C4-2B (cell line): ENCODE results near the gene TPCN1.

ENCODE experiments used
- H3K27ac ChIP-seq: fragments of 450-650 bp; 2 replicates; pipeline ENCODE4 v1.5.1; 2017
- ZFX ChIP-seq: fragments of 450-650 bp; IDR thresholded peaks from 2 replicates; pipeline ENCODE4 v1.6.1; 2017
- TF ChIP-seq, protein P1 (sequence below): fragments of 450-650 bp; conservative IDR thresholded peaks from 2 replicates; pipeline ENCODE4 v1.5.1; 2017; ENCODE audit warnings: mild to moderate bottlenecking

The TPCN1 gene

DNA sequence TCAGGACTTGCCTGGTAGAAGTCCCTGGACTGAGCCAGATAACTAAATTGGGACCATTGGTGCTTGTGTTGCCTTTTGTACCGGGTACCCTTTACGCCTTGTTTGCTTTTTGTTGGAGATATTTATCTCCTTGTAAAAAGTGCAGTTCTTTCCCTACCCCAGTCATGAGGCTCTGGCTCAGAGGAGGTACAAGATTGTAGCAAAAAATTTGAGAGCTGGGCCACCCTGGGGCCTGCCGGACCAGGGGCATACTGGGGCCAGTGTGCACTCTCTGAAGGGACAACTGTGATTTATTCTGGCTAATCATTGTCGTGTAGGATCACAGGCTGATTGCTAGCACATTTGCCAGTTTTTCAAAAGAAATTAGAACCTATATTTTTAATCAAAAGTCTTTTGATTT, 13.2 kb downstream of the TPCN1 start:
- no peak overlapping the region for H3K27ac ChIP-seq
- TF ChIP-seq, protein P1, sequence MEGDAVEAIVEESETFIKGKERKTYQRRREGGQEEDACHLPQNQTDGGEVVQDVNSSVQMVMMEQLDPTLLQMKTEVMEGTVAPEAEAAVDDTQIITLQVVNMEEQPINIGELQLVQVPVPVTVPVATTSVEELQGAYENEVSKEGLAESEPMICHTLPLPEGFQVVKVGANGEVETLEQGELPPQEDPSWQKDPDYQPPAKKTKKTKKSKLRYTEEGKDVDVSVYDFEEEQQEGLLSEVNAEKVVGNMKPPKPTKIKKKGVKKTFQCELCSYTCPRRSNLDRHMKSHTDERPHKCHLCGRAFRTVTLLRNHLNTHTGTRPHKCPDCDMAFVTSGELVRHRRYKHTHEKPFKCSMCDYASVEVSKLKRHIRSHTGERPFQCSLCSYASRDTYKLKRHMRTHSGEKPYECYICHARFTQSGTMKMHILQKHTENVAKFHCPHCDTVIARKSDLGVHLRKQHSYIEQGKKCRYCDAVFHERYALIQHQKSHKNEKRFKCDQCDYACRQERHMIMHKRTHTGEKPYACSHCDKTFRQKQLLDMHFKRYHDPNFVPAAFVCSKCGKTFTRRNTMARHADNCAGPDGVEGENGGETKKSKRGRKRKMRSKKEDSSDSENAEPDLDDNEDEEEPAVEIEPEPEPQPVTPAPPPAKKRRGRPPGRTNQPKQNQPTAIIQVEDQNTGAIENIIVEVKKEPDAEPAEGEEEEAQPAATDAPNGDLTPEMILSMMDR, result no peak
- TF ChIP-seq ZFX, result no peak

DNA sequence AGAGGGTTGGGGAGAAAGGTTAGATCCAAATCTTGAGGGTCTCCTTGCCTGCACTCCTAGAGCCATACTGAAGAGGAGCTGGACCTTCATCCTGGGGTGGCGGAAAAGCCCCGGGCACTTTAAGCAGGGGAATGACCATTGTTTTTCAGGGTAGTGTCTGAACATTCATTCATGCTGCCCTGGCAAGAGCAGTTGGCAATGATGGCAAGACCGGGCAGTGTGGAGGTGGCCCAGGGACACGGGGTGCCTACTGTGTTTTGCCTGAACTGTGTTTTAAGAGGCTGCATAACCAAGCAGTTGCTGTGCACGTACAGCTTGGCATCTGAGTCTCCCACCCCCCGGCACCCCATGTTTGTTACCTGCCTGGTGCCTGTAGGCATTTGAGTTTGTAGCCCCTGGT, 14.7 kb downstream of the TPCN1 start:
- no peak for TF ChIP-seq ZFX
- TF ChIP-seq, protein P1, result no peak
- H3K27ac ChIP-seq, result no peak overlapping the region

DNA sequence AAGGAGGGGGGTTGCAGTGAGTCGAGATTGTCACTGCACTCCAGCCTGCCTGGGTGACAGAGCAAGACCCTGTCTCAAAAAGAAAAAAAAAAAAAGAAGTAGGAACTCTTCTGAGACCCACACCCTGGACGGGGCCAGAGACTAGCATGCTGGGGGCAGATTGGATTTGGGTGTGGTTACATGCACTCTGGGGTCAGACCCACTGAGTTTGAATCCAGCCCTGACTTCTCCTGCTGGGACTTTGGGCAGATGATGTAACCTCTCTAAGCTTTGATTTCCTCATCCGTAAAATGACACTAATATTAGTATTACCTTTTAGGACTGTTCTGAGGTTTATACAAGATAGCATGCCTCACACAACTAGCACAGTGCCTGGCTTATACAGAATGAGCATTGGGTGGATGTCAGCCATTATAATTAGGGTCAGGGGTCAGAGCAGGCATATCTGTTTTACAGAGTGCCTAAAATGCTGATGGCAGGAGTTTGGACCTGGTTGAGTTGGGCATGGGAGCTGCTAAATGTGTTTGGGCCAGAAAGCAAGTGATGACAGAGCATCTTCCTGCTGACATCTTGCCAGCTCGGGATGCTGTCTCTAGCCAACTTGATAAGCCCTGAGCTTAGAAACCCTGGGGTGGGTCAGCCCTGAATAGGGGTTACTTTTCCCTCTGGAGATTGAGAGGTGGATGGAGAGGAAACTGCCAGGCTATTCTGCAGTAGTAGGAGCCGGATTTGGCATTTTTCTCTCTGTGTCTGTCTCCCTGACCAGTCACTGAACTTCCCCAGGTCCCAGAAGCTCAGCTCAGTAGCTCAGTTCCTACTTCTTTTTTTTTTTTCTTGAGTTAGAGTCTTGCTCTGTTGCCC, 15.5 kb downstream of the TPCN1 start:
- no peak overlapping the region for H3K27ac ChIP-seq
- TF ChIP-seq, protein P1, result no peak
- TF ChIP-seq ZFX, result no peak

DNA sequence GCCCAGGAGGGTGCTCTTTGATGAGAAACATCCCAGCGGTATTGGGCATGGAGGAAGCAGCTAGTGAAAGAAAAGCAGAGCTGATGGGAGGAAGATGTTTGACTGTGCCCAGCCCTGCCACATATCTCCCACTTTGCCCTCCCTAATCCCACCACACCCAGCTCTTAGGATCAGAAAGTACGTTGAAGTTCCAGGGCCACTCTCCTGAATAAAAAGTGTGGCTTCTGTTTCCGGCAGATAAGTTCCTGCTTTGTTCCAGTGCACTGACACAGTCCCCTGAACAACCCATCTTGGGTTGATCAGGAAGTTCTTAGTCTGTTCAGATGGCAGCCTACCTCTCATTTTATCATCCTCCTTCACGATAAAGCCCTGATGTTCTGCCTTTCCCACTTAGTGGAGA, 16.5 kb downstream of the TPCN1 start:
- TF ChIP-seq ZFX, result no peak
- TF ChIP-seq, protein P1, result no peak
- no peak overlapping the region for H3K27ac ChIP-seq

DNA sequence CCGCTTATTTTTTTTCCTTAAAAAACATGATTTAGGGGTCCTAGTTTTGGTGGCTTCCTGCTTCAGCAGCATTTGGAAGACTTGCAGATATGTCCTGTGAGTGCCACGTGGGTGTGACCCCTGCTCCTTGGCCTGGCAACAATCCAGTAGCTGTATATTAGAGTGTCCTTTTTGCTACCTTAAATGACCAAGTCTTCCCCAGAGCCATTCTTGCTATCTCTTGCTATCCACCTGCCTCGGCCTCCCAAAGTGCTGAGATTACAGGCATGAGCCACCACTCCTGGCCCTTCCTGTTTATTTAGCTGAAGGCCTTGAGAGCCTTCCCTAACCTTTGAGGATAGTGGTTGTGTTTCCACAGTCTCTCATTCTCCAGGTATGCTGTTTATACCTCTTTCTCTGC, 17.0 kb downstream of the TPCN1 start:
- H3K27ac ChIP-seq, result no peak overlapping the region
- TF ChIP-seq ZFX, result no peak
- TF ChIP-seq, protein P1, result no peak

DNA sequence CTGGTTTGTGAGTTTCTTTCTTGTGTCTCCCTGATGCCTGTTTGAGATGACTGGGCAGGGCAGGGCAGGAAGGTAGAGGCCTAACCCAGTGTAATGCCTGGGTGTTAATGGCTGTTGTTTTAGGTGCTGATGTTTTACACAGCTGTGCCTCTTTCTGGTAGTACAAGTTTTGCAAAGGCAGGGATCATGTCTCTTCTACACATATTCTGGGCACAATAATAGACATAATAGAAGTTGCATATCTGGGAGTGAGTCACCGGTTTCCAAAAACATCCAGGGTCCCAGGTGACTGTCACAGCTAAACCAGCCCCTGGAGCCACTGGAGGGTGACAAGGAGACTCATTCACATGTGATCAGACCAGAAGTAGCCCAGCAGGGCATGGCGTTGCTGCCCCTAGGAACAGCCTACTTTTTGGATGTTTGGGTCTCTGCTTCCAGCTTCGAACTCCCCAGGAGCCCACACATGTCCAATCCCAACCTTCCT, 18.1 kb downstream of the TPCN1 start:
- H3K27ac ChIP-seq, result peak overlapping the region; percentile 22; the same call in 1 of the 2 replicates
- TF ChIP-seq, protein P1, result no peak
- TF ChIP-seq ZFX, result no peak

DNA sequence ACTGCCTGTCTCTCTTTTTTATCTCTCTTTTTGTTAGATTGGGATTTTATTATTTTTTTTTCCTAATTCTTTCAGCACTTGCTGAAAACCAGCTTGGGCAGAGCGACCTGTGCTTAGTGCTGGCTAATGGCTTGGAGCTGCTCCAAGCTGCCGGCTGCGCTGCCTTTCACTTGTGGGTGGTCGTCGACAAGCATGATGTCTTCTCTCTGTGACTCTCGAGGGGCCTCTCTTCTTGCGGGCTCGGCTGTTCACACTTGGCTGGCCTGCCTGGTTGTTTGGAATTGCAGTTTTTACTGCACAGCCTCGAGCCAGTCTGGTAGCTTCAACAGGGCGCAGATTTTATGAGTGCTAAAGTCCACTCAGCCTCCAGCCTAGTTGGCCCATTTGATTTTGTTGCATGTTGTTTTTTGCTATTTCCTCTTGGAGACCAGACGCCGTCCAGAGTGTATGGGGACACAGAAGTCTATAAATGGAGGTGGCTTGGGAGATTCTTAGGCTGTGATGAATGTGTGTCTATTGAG, 18.6 kb downstream of the TPCN1 start:
- H3K27ac ChIP-seq, result peak overlapping the region; percentile 22; the same call in 1 of the 2 replicates
- TF ChIP-seq, protein P1, result no peak
- TF ChIP-seq ZFX, result no peak
